H1 (cell line): ENCODE data around the gene PRR12. TPM values are rescaled to one million over a fixed set of nuclear protein-coding genes. Genes with fewer than 3 reads are reported as not detected.
A peak's percentile ranks its signal among the peaks of the same experiment; 100 is the strongest.

ENCODE experiments used
- BACH1 ChIP-seq: IDR thresholded peaks from 2 replicates; pipeline ENCODE4 v1.6.1; 2012; ENCODE audit warnings: low read length, improper control_type of control experiment
- CHD1 ChIP-seq: IDR thresholded peaks from 2 replicates; pipeline ENCODE4 v1.6.1; 2012; ENCODE audit warnings: low read depth, low read length, improper control_type of control experiment
- CTCF ChIP-seq, 3 experiments: IDR thresholded peaks; 1 replicate in 2 of 3; 2 replicates in 1 of 3; pipeline versions ENCODE4 v1.5.1 to v1.6.1; 2011; ENCODE audit warnings: low read length in 3 of 3, mild to moderate bottlenecking in 3 of 3, inconsistent platforms in 2 of 3, low read depth in 1 of 3, moderate library complexity in 1 of 3; ENCODE audit not compliant: insufficient read depth in 1 of 3; ENCODE audit errors: control extremely low read depth in 1 of 3
- EP300 ChIP-seq, 2 experiments: IDR thresholded peaks; 1 replicate in 1 of 2; 2 replicates in 1 of 2; pipeline ENCODE4 v1.6.1; 2011 to 2012; ENCODE audit warnings: low read depth in 2 of 2, low read length in 2 of 2, mild to moderate bottlenecking in 2 of 2, borderline replicate concordance in 1 of 2, inconsistent platforms in 1 of 2, moderate library complexity in 1 of 2
- EZH2 ChIP-seq: fragments of 200-600 bp; sonication (generic); IDR thresholded peaks from 2 replicates; pipeline ENCODE4 v1.7.1; 2012; ENCODE audit warnings: low read depth, mild to moderate bottlenecking, moderate library complexity, low read length, inconsistent platforms; ENCODE audit not compliant: severe bottlenecking
- GTF2F1 ChIP-seq: IDR thresholded peaks from 2 replicates; pipeline ENCODE4 v1.6.1; 2012; ENCODE audit warnings: low read depth, low read length, improper control_type of control experiment, borderline replicate concordance
- HDAC2 ChIP-seq, 2 experiments: fragments of 300-600 bp in 1 of 2; sonication (generic) in 1 of 2; IDR thresholded peaks; 2 replicates each; pipeline ENCODE4 v1.6.1; 2011 to 2012; ENCODE audit warnings: low read depth in 2 of 2, low read length in 2 of 2, mild to moderate bottlenecking in 2 of 2, moderate library complexity in 2 of 2, borderline replicate concordance in 1 of 2, inconsistent platforms in 1 of 2
- JUN ChIP-seq: IDR thresholded peaks from 2 replicates; pipeline ENCODE4 v1.6.1; 2011; ENCODE audit warnings: low read depth, mild to moderate bottlenecking, improper control_type of control experiment, low read length
- KDM1A ChIP-seq: fragments of 200-600, 300-600 bp; sonication (generic); IDR thresholded peaks from 2 replicates; pipeline ENCODE4 v1.7.1; 2016; ENCODE audit warnings: mild to moderate bottlenecking, low read length, borderline replicate concordance
- KDM5A ChIP-seq: fragments of 200-600 bp; IDR thresholded peaks from 2 replicates; pipeline ENCODE4 v1.7.1; 2012; ENCODE audit warnings: mild to moderate bottlenecking, low read length, inconsistent platforms, mixed read lengths
- MAFK ChIP-seq: IDR thresholded peaks from 2 replicates; pipeline ENCODE4 v1.6.1; 2012; ENCODE audit warnings: low read depth, mild to moderate bottlenecking, improper control_type of control experiment, low read length
- PHF8 ChIP-seq: fragments of 200-600 bp; sonication (generic); conservative IDR thresholded peaks from 2 replicates; pipeline ENCODE4 v1.7.1; 2012; ENCODE audit warnings: low read depth, mild to moderate bottlenecking, inconsistent platforms, low read length, moderate library complexity
- RBBP5 ChIP-seq: IDR thresholded peaks from 2 replicates; pipeline ENCODE4 v1.7.1; 2012; ENCODE audit warnings: low read depth, mild to moderate bottlenecking, inconsistent platforms, low read length, moderate library complexity, borderline replicate concordance
- RFX5 ChIP-seq: IDR thresholded peaks from 2 replicates; pipeline ENCODE4 v1.6.1; 2011; ENCODE audit warnings: low read depth, low read length, improper control_type of control experiment, borderline replicate concordance
- SIN3A ChIP-seq, 2 experiments: IDR thresholded peaks in 1 of 2; conservative IDR thresholded peaks in 1 of 2; 2 replicates each; pipeline ENCODE4 v1.6.1; 2011 to 2012; ENCODE audit warnings: low read length in 2 of 2, improper control_type of control experiment in 1 of 2, low read depth in 1 of 2, mild to moderate bottlenecking in 1 of 2
- SIX5 ChIP-seq: IDR thresholded peaks from 2 replicates; pipeline ENCODE4 v1.6.1; 2011; ENCODE audit warnings: mild to moderate bottlenecking, low read depth, low read length
- SP1 ChIP-seq: IDR thresholded peaks from 2 replicates; pipeline ENCODE4 v1.6.1; 2011; ENCODE audit warnings: low read depth, low read length
- SP2 ChIP-seq: IDR thresholded peaks from 2 replicates; pipeline ENCODE4 v1.6.1; 2012; ENCODE audit warnings: mild to moderate bottlenecking, low read length, inconsistent platforms
- SUZ12 ChIP-seq: fragments of 200-600 bp; sonication (generic); IDR thresholded peaks from 2 replicates; pipeline ENCODE4 v1.6.1; 2012; ENCODE audit warnings: mild to moderate bottlenecking, inconsistent platforms, low read length, moderate library complexity, mixed read lengths
- TCF12 ChIP-seq: IDR thresholded peaks from 2 replicates; pipeline ENCODE4 v1.6.1; 2011; ENCODE audit warnings: low read depth, mild to moderate bottlenecking, low read length
- TEAD4 ChIP-seq: IDR thresholded peaks from 2 replicates; pipeline ENCODE4 v1.6.1; 2012; ENCODE audit warnings: low read depth, low read length, inconsistent platforms, mixed read lengths
- polyA plus RNA-seq, 7 experiments: library from polyadenylated mRNA; depleted of rRNA in 3 of 7; stranded (reverse) in 5 of 7; unstranded in 2 of 7; fragments of >200 nt in 5 of 7; fragments of 200-250 nt in 2 of 7; gene quantifications; 1 replicate in 5 of 7; 2 replicates in 1 of 7; 4 replicates in 1 of 7; pipeline versions ENCODE4 v1.2.1 to v1.2.3, GENCODE V29; 2011 to 2013; ENCODE audit warnings: missing spikeins in 2 of 7, mixed read lengths in 2 of 7
- total RNA-seq: library from RNA; stranded (reverse); fragmentation: NEBNext Ultra II Directional; extraction: Animal tissue kit (Norgen Biotek cat#: 25700); gene quantifications from 2 replicates; pipeline ENCODE4 v1.2.1, GENCODE V29; 2021

The PRR12 gene
- total and polyA plus RNA-seq, 2 of the 8 experiments (the other 6 are each of a cell fraction or from before 2014, with no cell fraction given), result 2.5 to 59.4 TPM

GRCh38 chr19:49580264-49581006 is 10.5 kb upstream of the PRR12 start, which contains the start of gene NOSIP (continued):
- TF ChIP-seq KDM1A, result peak; percentile 95
- TF ChIP-seq EZH2, result no peak
- no peak for TF ChIP-seq SUZ12
- TF ChIP-seq CHD1, result no peak
- TF ChIP-seq CTCF (IDR thresholded peaks at IDR 0.05; ENCODE audit: control extremely low read depth in 1 of 3, insufficient read depth in 1 of 3, low read depth in 1 of 3, low read length in 3 of 3), result no peak
- TF ChIP-seq SIX5, result peak; percentile 92
- no peak for TF ChIP-seq TCF12
- peak; percentile 60; the same call in 1 of the 2 replicates for TF ChIP-seq GTF2F1
- 0 out of 2 replicates have a peak, but pooled peaks have one; percentile 71 for TF ChIP-seq RBBP5
- TF ChIP-seq MAFK, result no peak
- no peak for TF ChIP-seq BACH1
- TF ChIP-seq SP2, result no peak
- peak; percentile 47; the same call in 1 of the 2 replicates for TF ChIP-seq JUN
- peak; percentile 80; the same call in 1 of the 2 replicates for TF ChIP-seq PHF8
- TF ChIP-seq KDM5A, result 0 out of 2 replicates have a peak, but pooled peaks have one; percentile 53
- 0 out of 3 replicates have a peak, but pooled peaks of 1 of the 2 experiments have one; percentile 47 for TF ChIP-seq EP300 (IDR thresholded peaks at IDR 0.05; ENCODE audit: borderline replicate concordance in 1 of 2, low read depth in 2 of 2, low read length in 2 of 2)
- peak; percentile 34 to 95; a peak in 2 of 4 replicates for TF ChIP-seq SIN3A (conservative IDR thresholded peaks at IDR 0.05 in 1 of 2, IDR thresholded peaks at IDR 0.05 in 1 of 2; ENCODE audit: low read depth in 1 of 2, low read length in 2 of 2)
- TF ChIP-seq HDAC2 (IDR thresholded peaks at IDR 0.05; ENCODE audit: borderline replicate concordance in 1 of 2, low read depth in 2 of 2, low read length in 2 of 2), result peak in 1 of 2 experiments; percentile 70; a peak in 1 of 4 replicates
- peak; percentile 93 for TF ChIP-seq SP1
- no peak for TF ChIP-seq RFX5
- TF ChIP-seq TEAD4, result no peak
